ENCODE measurements around the gene ZNF385B.

The ZNF385B gene

DNA sequence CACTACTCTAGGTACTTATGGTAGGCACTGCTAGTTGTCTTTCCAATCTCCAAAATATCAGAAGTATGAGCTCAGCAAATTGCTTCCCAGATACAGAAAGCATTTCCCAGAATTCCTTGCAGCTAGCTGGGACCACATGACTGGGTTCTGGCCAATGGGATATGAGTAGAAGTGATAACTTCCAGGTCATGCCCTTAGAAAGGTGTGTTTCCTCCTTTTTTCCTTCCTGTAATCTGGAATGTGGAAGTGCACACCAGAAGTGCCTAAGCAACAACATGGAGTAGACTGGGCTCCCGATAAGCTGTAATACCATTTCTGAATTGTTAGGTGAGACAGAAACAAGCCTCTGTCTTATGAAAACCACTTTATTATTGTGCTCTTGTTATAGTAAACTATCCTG lies 279.8 kb downstream of the ZNF385B start:
- DNase-seq (ENCODE audit: low spot score), result no peak

GRCh38 chr2:179580378-179581146 lies 280.9 kb downstream of the ZNF385B start:
- no peak for DNase-seq (ENCODE audit: low spot score)

DNA sequence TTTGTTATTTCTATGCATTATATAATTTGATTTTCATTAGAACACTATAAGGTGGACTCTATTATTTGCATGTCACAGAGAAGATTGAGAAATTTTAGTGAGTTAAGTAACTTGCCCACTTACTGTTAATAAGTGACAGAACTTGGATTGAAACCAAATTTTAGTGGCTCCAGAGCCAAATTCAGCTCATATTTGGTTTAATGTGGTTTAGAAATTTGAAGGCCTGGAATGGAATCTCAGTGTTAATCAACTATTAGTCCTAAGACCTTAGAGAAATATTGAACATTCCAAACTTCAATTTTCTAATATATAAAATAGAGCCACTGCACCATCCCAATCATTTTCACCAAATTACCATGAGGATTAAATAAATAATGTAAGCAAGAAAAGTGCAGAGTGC lies 281.6 kb downstream of the ZNF385B start:
- no peak for DNase-seq (ENCODE audit: low spot score)

GRCh38 chr2:179578171-179578916 lies 283.1 kb downstream of the ZNF385B start:
- no peak for DNase-seq (ENCODE audit: low spot score)

DNA sequence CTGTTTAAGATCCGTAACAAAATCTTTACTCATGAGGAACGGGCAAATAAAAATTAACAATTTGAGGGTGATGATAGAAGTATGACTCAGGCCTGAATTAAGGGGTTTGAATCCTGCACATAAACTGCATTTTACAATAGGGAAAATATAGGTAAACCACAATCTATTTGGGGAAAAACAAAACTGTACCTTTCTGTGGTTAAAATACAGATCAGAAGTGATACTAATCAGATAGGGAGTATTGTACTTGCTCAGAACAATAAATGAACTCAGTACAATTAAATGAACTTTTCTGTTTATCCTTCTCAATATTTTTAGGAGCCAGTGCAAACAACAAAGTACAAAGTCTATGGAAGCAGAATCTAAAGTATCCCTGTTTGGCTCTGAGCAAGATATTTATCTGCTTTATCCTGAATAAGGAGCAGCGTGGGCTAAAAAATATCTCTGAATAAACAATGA lies 287.3 kb downstream of the ZNF385B start:
- DNase-seq (ENCODE audit: low spot score), result no peak

GRCh38 chr2:179572544-179572943 lies 288.9 kb downstream of the ZNF385B start:
- DNase-seq (ENCODE audit: low spot score), result no peak

DNA sequence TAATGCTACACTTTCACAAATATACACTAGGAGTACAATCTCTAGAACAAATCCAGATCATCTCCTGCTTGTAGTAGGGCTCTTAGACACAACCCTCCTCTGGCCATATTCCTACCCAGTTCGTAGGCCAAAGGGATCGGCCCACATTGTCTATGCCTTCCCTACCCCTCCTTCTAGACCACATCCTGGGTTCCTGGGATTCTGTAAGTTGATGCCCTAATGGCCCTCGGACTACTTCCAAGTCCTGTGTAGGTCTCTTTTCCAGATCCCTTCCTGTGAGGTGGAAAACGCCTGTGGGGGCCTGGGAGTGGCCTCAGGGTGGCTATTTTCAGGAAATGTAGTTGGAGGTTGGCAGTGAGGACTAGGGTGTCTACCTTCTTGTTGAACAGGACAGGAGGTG lies 289.7 kb downstream of the ZNF385B start:
- no peak for DNase-seq (ENCODE audit: low spot score)

GRCh38 chr2:179571252-179571651 lies 290.2 kb downstream of the ZNF385B start:
- DNase-seq (ENCODE audit: low spot score), result no peak

DNA sequence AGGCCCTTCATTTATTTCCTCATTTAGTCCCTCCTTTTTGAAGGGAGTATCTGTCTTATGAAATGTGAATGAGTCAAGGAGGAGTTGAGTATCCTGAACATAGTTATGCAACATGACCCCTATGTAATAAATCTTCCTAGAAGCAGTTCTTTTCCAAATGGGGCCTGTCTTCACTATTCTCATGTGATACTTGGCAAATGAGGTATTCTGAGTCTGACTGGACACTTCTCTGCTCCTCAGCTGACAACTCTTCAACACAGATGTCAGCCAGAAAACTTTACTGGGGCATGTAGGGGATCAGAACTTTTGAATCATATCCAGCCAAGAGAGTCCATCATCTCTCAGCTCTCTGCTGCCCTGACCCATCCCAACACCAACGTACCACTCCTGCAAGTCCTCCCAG lies 291.6 kb downstream of the ZNF385B start:
- DNase-seq (ENCODE audit: low spot score), result no peak

DNA sequence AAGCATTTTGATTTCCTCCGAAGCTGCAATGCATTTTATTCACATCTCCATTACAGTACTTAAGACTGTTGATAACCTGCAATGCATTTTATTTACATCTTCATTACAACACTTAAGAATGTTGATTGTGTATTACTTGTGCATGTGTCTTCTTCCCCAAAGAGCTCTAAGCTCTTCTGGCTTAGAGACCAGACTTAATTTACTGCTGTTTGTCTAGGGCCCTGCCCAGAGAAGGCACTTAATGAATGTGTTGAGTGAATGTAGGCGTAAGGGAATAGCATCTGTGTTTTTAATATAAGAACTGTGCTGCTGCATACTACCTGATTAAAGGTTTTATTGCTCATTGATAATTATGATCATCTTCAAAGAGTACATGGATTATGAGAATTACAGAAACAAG lies 295.6 kb downstream of the ZNF385B start:
- no peak for DNase-seq (ENCODE audit: low spot score)

DNA sequence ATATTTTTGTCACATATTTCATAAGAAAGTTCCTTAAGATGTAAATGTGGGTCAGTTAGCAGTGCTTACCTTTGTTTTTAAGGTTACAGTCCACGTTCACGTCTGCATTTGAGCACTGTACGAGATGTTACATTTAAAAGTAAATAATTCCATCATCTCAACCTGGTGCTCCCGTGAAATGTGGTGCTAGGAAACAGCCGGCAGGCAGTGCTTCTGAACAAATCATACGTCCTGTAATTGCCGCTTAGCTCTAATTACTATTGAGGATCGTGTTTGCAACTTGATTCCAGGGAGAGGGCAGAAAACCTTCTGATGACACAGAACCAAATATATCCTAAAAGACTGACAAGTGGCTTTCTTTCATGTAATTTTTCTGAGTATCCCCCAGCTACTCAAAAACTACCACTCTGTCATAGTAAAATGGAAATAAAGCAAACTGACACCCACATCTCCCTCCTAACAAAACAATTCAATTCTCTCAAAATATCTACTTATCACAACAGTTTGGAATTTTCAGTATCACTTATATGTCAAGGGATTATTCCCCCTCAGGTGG lies 299.0 kb downstream of the ZNF385B start:
- no peak for DNase-seq (ENCODE audit: low spot score)

GRCh38 chr2:179561702-179562101 lies 299.7 kb downstream of the ZNF385B start:
- DNase-seq (ENCODE audit: low spot score), result no peak

GRCh38 chr2:179560257-179560735 lies 301.1 kb downstream of the ZNF385B start:
- no peak for DNase-seq (ENCODE audit: low spot score)

DNA sequence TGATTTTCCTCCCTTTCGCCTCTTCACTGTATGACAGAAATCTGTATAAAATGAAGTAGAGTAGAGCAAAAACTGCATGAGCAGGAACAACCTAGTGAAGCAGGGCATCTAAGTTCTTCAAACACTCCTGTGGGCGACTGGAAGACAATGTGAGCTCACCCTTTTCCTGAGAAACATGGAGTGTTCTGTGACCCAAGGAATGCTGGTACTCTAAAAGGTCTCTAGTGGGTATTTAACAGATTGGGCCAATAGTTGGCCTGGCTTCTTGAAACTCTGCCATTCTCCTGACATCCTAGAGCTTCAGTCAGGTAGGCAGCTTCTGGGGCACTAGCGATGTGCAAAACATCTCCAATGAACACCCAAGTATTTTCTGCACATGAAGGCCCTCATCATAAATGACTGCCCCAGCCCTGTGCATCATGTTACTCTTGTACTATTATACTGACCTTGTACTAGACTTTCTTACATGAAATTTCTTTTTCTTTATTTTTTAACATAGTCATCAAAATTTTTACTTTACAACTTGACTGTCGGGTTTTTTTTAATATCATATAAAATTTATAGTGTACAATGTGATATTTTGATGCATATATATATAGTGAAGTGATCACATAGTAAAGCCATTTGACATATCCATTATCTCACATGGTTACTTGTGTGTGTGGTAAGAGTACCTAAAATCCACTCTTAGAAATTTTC lies 302.2 kb downstream of the ZNF385B start:
- DNase-seq (ENCODE audit: low spot score), result no peak

- no peak for DNase-seq (ENCODE audit: low spot score)
Observed at GRCh38 chr2:179558010-179558934, 303.1 kb downstream of the ZNF385B start.

- no peak for DNase-seq (ENCODE audit: low spot score)
Observed at GRCh38 chr2:179556425-179556824, 305.0 kb downstream of the ZNF385B start.

GRCh38 chr2:179555691-179556283 lies 305.6 kb downstream of the ZNF385B start:
- DNase-seq (ENCODE audit: low spot score), result no peak

DNA sequence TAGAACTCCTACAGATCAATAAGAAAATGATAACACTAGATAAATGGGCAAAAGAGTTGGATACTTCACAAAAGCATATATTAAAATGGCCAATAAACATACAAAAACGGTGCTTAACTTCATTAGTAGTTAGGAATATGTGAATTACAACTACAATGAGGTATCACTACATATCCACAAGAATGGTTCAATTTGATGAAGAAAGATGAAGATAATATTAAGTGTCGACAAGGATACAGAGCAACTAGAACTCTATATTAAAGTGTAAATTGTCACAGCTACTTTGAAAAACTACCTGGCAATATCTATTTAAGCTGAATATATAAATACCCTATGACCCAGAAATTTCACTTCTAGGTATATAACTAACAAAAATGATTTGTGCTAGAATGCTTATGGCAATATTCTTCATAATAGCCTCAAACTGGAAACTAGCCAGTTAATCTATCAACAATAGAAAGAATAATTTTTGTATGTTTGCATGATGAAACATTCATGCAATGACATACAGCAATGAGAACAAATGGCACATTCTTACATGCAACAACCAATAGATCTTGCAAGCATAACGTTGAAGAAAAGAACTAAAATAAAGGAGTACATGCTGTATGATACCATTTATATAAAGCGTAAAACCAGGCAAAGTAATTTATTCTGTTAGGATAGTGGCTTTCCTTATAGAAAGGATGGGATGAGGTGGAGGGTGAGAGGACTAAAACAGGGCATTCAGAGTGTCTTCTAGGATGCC lies 306.6 kb downstream of the ZNF385B start:
- no peak for DNase-seq (ENCODE audit: low spot score)

DNA sequence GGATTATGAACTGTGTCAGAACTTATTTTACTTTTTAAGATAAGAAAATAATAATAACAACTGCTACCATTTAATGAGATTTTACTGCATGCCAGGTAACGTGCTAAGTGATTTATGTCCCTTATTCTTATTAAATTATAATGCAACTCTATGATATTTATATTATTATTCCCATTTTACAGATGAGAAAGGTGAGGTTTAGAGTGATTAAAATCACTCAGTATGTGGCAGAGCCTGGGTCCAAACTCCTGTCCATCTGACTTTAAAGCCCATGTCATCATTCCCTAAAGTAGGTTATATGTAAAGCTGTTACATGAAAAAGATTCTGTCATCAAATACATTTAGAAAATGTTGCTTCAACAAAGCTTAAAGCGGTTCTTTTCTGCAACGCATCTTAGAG lies 308.0 kb downstream of the ZNF385B start:
- no peak for DNase-seq (ENCODE audit: low spot score)

DNA sequence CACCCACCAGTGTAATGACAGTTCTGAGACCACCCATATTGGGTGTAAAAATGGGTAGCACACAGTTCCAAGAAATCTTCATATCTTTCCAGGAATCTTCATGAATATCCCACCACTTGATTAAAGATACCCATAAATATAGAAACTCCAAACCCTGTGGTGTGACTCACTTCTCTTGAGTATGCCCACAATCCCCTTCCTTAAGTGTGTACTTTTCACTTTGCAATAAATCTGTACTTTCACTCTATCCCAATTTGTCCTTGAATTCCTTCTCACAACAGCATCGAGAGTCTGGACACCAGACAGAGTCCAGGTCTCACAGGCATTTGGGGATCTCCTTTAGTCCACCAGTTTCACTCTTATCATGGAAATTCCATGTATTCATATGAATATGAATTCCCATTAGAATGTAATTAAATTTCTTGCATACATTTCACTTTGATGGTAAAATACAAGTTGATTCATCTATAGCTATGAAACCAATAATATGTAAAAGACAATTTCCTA lies 309.8 kb downstream of the ZNF385B start:
- no peak for DNase-seq (ENCODE audit: low spot score)
